SK-N-SH treated with all-trans-retinoic acid at 6 μM for 48 hours (cell line): Measurements from ENCODE around the gene OLFML2A.

Experiments
- BACH2 ChIP-seq: fragments of 250-450 bp; sonication (Bioruptor Pico); IDR thresholded peaks from 2 replicates; pipeline ENCODE4 v1.9.0; 2021; ENCODE audit warnings: mild to moderate bottlenecking, borderline replicate concordance
- SNAI2 ChIP-seq: fragments of 250-450 bp; sonication (Bioruptor Pico); IDR thresholded peaks from 2 replicates; pipeline ENCODE4 v1.5.0; 2020; ENCODE audit warnings: mild to moderate bottlenecking, moderate library complexity
- TOX ChIP-seq: fragments of 250-450 bp; sonication (Bioruptor Pico); IDR thresholded peaks from 2 replicates; pipeline ENCODE4 v1.8.0; 2021; ENCODE audit warnings: mild to moderate bottlenecking, moderate library complexity, borderline replicate concordance
- ZC3H10 ChIP-seq: fragments of 250-450 bp; sonication (Bioruptor Pico); IDR thresholded peaks from 2 replicates; pipeline ENCODE4 v1.5.1; 2021; ENCODE audit warnings: mild to moderate bottlenecking, moderate library complexity
- ZFP3 ChIP-seq: fragments of 250-450 bp; sonication (Bioruptor Pico); IDR thresholded peaks from 2 replicates; pipeline ENCODE4 v1.5.0; 2020; ENCODE audit warnings: mild to moderate bottlenecking, moderate library complexity
- TF ChIP-seq, protein P1 (sequence below): fragments of 250-450 bp; sonication (Bioruptor Pico); IDR thresholded peaks from 2 replicates; pipeline ENCODE4 v1.5.0; 2020; ENCODE audit warnings: mild to moderate bottlenecking, moderate library complexity
- TF ChIP-seq, protein P2 (sequence below): fragments of 250-450 bp; sonication (Bioruptor Pico); IDR thresholded peaks from 2 replicates; pipeline ENCODE4 v1.5.1; 2020; ENCODE audit warnings: low read depth, mild to moderate bottlenecking, moderate library complexity

DNA sequence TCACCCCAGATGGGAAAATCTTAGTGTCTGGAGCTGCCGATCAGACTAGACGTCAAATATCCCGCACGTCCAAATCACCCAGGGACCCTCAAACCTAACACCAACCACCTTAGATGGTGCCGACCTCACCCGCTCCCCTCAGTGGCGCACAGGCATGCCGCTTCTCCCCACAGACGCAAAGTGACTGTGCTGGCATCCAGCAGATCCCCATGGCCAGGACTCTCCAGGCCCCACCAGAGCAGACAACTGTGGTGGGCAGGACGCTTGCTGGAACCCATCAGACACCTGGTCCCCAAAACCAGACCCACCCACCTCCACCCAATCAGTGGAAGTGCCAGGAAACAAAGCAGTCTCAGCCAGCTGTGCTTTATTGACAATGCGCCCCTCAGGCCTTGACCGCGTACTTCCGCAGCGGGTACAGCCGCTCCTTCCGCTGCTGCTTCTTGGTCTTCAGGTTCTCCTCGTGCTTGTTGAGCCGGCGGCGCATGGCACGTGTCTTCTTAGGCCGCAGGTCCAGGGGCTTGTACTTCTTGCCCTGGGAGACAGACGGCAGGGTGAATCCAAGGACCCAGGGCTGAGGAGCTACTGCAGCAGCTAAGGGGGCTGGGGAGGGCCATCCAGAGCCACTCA lies 80.7 kb downstream of the OLFML2A start:
- TF ChIP-seq TOX (CRISPR knock-in tag) (no peak), SNAI2 (CRISPR knock-in tag) (no peak), ZFP3 (CRISPR knock-in tag) (no peak), ZC3H10 (CRISPR knock-in tag) (no peak), BACH2 (CRISPR knock-in tag) (no peak)
- TF ChIP-seq, protein P1, sequence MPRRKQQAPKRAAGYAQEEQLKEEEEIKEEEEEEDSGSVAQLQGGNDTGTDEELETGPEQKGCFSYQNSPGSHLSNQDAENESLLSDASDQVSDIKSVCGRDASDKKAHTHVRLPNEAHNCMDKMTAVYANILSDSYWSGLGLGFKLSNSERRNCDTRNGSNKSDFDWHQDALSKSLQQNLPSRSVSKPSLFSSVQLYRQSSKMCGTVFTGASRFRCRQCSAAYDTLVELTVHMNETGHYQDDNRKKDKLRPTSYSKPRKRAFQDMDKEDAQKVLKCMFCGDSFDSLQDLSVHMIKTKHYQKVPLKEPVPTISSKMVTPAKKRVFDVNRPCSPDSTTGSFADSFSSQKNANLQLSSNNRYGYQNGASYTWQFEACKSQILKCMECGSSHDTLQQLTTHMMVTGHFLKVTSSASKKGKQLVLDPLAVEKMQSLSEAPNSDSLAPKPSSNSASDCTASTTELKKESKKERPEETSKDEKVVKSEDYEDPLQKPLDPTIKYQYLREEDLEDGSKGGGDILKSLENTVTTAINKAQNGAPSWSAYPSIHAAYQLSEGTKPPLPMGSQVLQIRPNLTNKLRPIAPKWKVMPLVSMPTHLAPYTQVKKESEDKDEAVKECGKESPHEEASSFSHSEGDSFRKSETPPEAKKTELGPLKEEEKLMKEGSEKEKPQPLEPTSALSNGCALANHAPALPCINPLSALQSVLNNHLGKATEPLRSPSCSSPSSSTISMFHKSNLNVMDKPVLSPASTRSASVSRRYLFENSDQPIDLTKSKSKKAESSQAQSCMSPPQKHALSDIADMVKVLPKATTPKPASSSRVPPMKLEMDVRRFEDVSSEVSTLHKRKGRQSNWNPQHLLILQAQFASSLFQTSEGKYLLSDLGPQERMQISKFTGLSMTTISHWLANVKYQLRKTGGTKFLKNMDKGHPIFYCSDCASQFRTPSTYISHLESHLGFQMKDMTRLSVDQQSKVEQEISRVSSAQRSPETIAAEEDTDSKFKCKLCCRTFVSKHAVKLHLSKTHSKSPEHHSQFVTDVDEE (CRISPR knock-in tag) = no peak
- TF ChIP-seq, protein P2, sequence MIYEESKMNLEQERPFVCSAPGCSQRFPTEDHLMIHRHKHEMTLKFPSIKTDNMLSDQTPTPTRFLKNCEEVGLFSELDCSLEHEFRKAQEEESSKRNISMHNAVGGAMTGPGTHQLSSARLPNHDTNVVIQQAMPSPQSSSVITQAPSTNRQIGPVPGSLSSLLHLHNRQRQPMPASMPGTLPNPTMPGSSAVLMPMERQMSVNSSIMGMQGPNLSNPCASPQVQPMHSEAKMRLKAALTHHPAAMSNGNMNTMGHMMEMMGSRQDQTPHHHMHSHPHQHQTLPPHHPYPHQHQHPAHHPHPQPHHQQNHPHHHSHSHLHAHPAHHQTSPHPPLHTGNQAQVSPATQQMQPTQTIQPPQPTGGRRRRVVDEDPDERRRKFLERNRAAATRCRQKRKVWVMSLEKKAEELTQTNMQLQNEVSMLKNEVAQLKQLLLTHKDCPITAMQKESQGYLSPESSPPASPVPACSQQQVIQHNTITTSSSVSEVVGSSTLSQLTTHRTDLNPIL (CRISPR knock-in tag) = no peak
